VCaP (cell line): ENCODE results near the gene SFXN1.
A peak's percentile ranks its signal among the peaks of the same experiment; 100 is the strongest.

Source experiments
- H3K27ac ChIP-seq: fragments of 450-650 bp; 2 replicates; pipeline ENCODE4 v1.5.1; 2017
- TF ChIP-seq, protein P1 (sequence below): fragments of 450-650 bp; conservative IDR thresholded peaks from 2 replicates; pipeline ENCODE4 v1.5.1; 2017; ENCODE audit warnings: mild to moderate bottlenecking, moderate library complexity

SFXN1 gene

GRCh38 chr5:175561085-175561484, 82.7 kb downstream of the SFXN1 start:
- TF ChIP-seq, protein P1, sequence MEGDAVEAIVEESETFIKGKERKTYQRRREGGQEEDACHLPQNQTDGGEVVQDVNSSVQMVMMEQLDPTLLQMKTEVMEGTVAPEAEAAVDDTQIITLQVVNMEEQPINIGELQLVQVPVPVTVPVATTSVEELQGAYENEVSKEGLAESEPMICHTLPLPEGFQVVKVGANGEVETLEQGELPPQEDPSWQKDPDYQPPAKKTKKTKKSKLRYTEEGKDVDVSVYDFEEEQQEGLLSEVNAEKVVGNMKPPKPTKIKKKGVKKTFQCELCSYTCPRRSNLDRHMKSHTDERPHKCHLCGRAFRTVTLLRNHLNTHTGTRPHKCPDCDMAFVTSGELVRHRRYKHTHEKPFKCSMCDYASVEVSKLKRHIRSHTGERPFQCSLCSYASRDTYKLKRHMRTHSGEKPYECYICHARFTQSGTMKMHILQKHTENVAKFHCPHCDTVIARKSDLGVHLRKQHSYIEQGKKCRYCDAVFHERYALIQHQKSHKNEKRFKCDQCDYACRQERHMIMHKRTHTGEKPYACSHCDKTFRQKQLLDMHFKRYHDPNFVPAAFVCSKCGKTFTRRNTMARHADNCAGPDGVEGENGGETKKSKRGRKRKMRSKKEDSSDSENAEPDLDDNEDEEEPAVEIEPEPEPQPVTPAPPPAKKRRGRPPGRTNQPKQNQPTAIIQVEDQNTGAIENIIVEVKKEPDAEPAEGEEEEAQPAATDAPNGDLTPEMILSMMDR: no peak
- H3K27ac ChIP-seq: no peak overlapping the region

GRCh38 chr5:175564716-175565115, 86.4 kb downstream of the SFXN1 start:
- no peak overlapping the region for H3K27ac ChIP-seq
- TF ChIP-seq, protein P1: no peak

DNA sequence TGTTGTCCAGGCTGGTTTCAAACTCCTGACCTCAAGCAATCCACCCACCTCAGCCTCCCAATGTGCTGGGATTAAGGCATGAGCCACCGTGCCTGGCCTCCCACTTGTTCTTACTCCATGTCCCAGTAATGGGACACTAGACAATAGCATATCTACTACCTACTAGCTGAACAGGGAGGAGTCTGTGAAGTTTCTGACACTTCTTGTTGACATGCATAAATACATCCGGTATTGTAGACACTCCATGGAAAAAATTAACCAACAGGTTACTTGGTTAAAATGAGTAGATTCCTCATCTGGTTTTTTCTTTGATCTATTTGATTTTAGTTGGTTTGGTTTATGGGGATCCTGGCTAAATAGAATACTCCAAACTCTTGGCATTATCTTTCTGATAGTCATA, 88.3 kb downstream of the SFXN1 start:
- TF ChIP-seq, protein P1: no peak

GRCh38 chr5:175567954-175568353, 89.6 kb downstream of the SFXN1 start:
- H3K27ac ChIP-seq: no peak overlapping the region
- TF ChIP-seq, protein P1: peak; percentile 22; the same call in 1 of the 2 replicates

More for the DNA sequence above, 88.3 kb downstream of the SFXN1 start:
- no peak overlapping the region for H3K27ac ChIP-seq

- TF ChIP-seq, protein P1: no peak
- no peak overlapping the region for H3K27ac ChIP-seq
Observed at GRCh38 chr5:175569701-175570100, 91.3 kb downstream of the SFXN1 start.

- TF ChIP-seq, protein P1: no peak
- no peak overlapping the region for H3K27ac ChIP-seq
Observed at GRCh38 chr5:175572886-175573285, 94.5 kb downstream of the SFXN1 start.

GRCh38 chr5:175573493-175574269, 95.3 kb downstream of the SFXN1 start:
- TF ChIP-seq, protein P1: no peak
- no peak overlapping the region for H3K27ac ChIP-seq
